H1 (cell line): Measurements from ENCODE around the gene CAMK2G. TPM values are rescaled to one million over a fixed set of nuclear protein-coding genes. Genes with fewer than 3 reads are reported as not detected.

Experiments used
- CTCF ChIA-PET: fragments of 300-600 bp; sonication (Branson Sonifier 250); formaldehyde crosslinking; loops from one replicate; lab custom pipeline; 2021; ENCODE audit not compliant: partially characterized antibody; lab: Charles Lee
- POLR2A ChIA-PET: fragments of 300-600 bp; sonication (Branson Sonifier 250); formaldehyde crosslinking; loops from one replicate; lab custom pipeline; 2021; ENCODE audit warnings: inconsistent platforms; ENCODE audit not compliant: partially characterized antibody; lab: Charles Lee
- DNase-seq, 2 experiments: peaks; one replicate each; pipeline versions ENCODE4 v3.0.0 to v3.0.0-alpha.2; 2010 to 2022; ENCODE audit warnings: low spot score in 2 of 2, low read depth in 1 of 2, mixed read lengths in 1 of 2
- FAIRE-seq: peaks from 2 replicates; lab custom pipeline; 2011; peaks lifted over from hg19 to GRCh38; lab: Jason Lieb, UNC
- H2AFZ ChIP-seq: 2 replicates; pipeline ENCODE4 v1.8.1; 2012; ENCODE audit warnings: low read length, inconsistent platforms
- H2AK5ac ChIP-seq: 2 replicates; pipeline ENCODE4 v1.6.1; 2013; ENCODE audit warnings: low read depth, low read length
- H2BK120ac ChIP-seq: replicated peaks from 2 replicates; pipeline ENCODE3; 2013; ENCODE audit warnings: low read depth, low read length, inconsistent platforms
- H2BK12ac ChIP-seq: 2 replicates; pipeline ENCODE4 v1.6.1; 2013; ENCODE audit warnings: low read depth, low read length
- H2BK15ac ChIP-seq: 2 replicates; pipeline ENCODE4 v1.6.1; 2013; ENCODE audit warnings: low read length
- H2BK20ac ChIP-seq: 2 replicates; pipeline ENCODE4 v1.6.1; 2013; ENCODE audit warnings: low read length
- H2BK5ac ChIP-seq: 2 replicates; pipeline ENCODE4 v1.6.1; 2013; ENCODE audit warnings: low read depth, low read length
- H3K14ac ChIP-seq: 2 replicates; pipeline ENCODE4 v1.6.1; 2013; ENCODE audit warnings: inconsistent platforms; ENCODE audit not compliant: insufficient read length
- H3K18ac ChIP-seq: 2 replicates; pipeline ENCODE4 v1.6.1; 2013; ENCODE audit warnings: low read length; ENCODE audit errors: extremely low read depth
- H3K23ac ChIP-seq: 2 replicates; pipeline ENCODE4 v1.6.1; 2013; ENCODE audit warnings: inconsistent platforms; ENCODE audit not compliant: insufficient read length
- H3K23me2 ChIP-seq: 2 replicates; pipeline ENCODE4 v1.6.1; 2013; ENCODE audit warnings: low read depth, low read length
- H3K27ac ChIP-seq: 2 replicates; pipeline ENCODE4 v1.6.1; 2011; ENCODE audit warnings: low read depth, low read length, inconsistent platforms
- H3K27me3 ChIP-seq, 4 experiments: replicated peaks in 1 of 4; 1 replicate in 1 of 4; 2 replicates in 3 of 4; pipeline versions ENCODE4 v1.6.1 to v1.8.1; 2011 to 2013; ENCODE audit warnings: low read length in 3 of 4, mild to moderate bottlenecking in 3 of 4, inconsistent platforms in 2 of 4, mixed read lengths in 2 of 4, moderate library complexity in 1 of 4; ENCODE audit not compliant: control insufficient read depth in 3 of 4, insufficient read depth in 3 of 4; ENCODE audit errors: extremely low read depth in 1 of 4
- H3K36me3 ChIP-seq, 4 experiments: 2 replicates each; pipeline versions ENCODE4 v1.6.1 to v1.8.1; 2011 to 2013; ENCODE audit warnings: mild to moderate bottlenecking in 4 of 4, low read length in 3 of 4, moderate library complexity in 2 of 4, control low read depth in 1 of 4, inconsistent platforms in 1 of 4; ENCODE audit not compliant: insufficient read depth in 4 of 4, control insufficient read depth in 2 of 4
- H3K4ac ChIP-seq: replicated peaks from 2 replicates; pipeline ENCODE3; 2013; ENCODE audit warnings: low read length, low read depth, mixed read lengths, inconsistent platforms; ENCODE audit not compliant: insufficient read length
- H3K4me1 ChIP-seq, 4 experiments: replicated peaks in 1 of 4; 1 replicate in 1 of 4; 2 replicates in 3 of 4; pipeline versions ENCODE4 v1.6.1 to v1.8.1; 2011 to 2013; ENCODE audit warnings: low read length in 3 of 4, inconsistent platforms in 2 of 4, mixed read lengths in 1 of 4; ENCODE audit not compliant: insufficient read depth in 4 of 4, control insufficient read depth in 3 of 4
- H3K4me2 ChIP-seq, 2 experiments: 2 replicates each; pipeline versions ENCODE4 v1.6.1 to v1.8.1; 2011 to 2013; ENCODE audit warnings: low read depth in 2 of 2, low read length in 2 of 2, control low read depth in 1 of 2, inconsistent platforms in 1 of 2, mild to moderate bottlenecking in 1 of 2; ENCODE audit not compliant: insufficient read depth in 1 of 2
- H3K4me3 ChIP-seq, 4 experiments: fragments of 200-600, 300-600 bp in 1 of 4; sonication (generic), shearing (Covaris generic), sonication (Bioruptor Twin) in 1 of 4; 2 replicates each; pipeline versions ENCODE4 v1.5.1 to v1.8.1; 2011 to 2016; ENCODE audit warnings: low read length in 4 of 4, low read depth in 3 of 4, control low read depth in 2 of 4, inconsistent platforms in 2 of 4, mild to moderate bottlenecking in 2 of 4, mixed read lengths in 1 of 4, moderate library complexity in 1 of 4; ENCODE audit not compliant: insufficient read depth in 2 of 4; ENCODE audit errors: extremely low read depth in 1 of 4
- H3K56ac ChIP-seq: replicated peaks from 2 replicates; pipeline ENCODE3; 2013; ENCODE audit warnings: low read depth, mild to moderate bottlenecking, mixed read lengths, low read length, inconsistent platforms; ENCODE audit not compliant: insufficient read length
- H3K79me1 ChIP-seq: 2 replicates; pipeline ENCODE4 v1.6.1; 2013; ENCODE audit warnings: low read depth, low read length, control low read depth
- H3K79me2 ChIP-seq, 2 experiments: 2 replicates each; pipeline versions ENCODE4 v1.6.1 to v1.8.1; 2012 to 2013; ENCODE audit warnings: low read length in 2 of 2, mild to moderate bottlenecking in 2 of 2, inconsistent platforms in 1 of 2; ENCODE audit not compliant: insufficient read depth in 2 of 2, control insufficient read depth in 1 of 2
- H3K9ac ChIP-seq, 4 experiments: replicated peaks in 1 of 4; 1 replicate in 1 of 4; 2 replicates in 3 of 4; pipeline versions ENCODE4 v1.6.1 to v1.8.1; 2011 to 2013; ENCODE audit warnings: low read depth in 3 of 4, low read length in 3 of 4, control low read depth in 2 of 4, mild to moderate bottlenecking in 2 of 4, moderate library complexity in 2 of 4, inconsistent platforms in 1 of 4; ENCODE audit errors: extremely low read depth in 1 of 4
- H3K9me3 ChIP-seq, 2 experiments: 2 replicates each; pipeline versions ENCODE4 v1.6.1 to v1.8.1; 2012 to 2013; ENCODE audit warnings: mild to moderate bottlenecking in 2 of 2, moderate library complexity in 2 of 2, control low read depth in 1 of 2, inconsistent platforms in 1 of 2, low read depth in 1 of 2, low read length in 1 of 2, mixed read lengths in 1 of 2; ENCODE audit not compliant: insufficient read depth in 2 of 2
- H4K20me1 ChIP-seq, 2 experiments: replicated peaks in 1 of 2; 2 replicates each; pipeline versions ENCODE3 to v1.8.1; 2011 to 2013; ENCODE audit warnings: inconsistent platforms in 2 of 2, low read length in 2 of 2, mild to moderate bottlenecking in 1 of 2; ENCODE audit not compliant: insufficient read depth in 2 of 2, control insufficient read depth in 1 of 2
- H4K5ac ChIP-seq: 2 replicates; pipeline ENCODE4 v1.6.1; 2013; ENCODE audit warnings: low read length, low read depth, mixed read lengths, inconsistent platforms; ENCODE audit not compliant: insufficient read length
- H4K8ac ChIP-seq: 2 replicates; pipeline ENCODE4 v1.8.0; 2013; ENCODE audit warnings: mild to moderate bottlenecking, moderate library complexity, low read length, inconsistent platforms; ENCODE audit not compliant: insufficient read depth; ENCODE audit errors: extremely low read depth
- H4K91ac ChIP-seq: replicated peaks from 2 replicates; pipeline ENCODE3; 2013; ENCODE audit warnings: low read length, mixed read lengths, inconsistent platforms; ENCODE audit not compliant: insufficient read length
- ATF2 ChIP-seq: IDR thresholded peaks from 2 replicates; pipeline ENCODE4 v1.6.1; 2012; ENCODE audit warnings: low read length, inconsistent platforms
- BCL11A ChIP-seq, 2 experiments: IDR thresholded peaks; one replicate each; pipeline ENCODE4 v1.6.1; 2011; ENCODE audit warnings: low read depth in 2 of 2, low read length in 2 of 2, mild to moderate bottlenecking in 2 of 2
- POLR2A ChIP-seq, 2 experiments: IDR thresholded peaks; 1 replicate in 1 of 2; 2 replicates in 1 of 2; pipeline ENCODE4 v1.6.1; 2011; ENCODE audit warnings: low read depth in 2 of 2, low read length in 2 of 2, mild to moderate bottlenecking in 2 of 2; ENCODE audit errors: control extremely low read depth in 1 of 2
- SAP30 ChIP-seq: fragments of 300-600 bp; sonication (generic); IDR thresholded peaks from 2 replicates; pipeline ENCODE4 v1.7.1; 2012; ENCODE audit warnings: low read length, moderate library complexity, mild to moderate bottlenecking, inconsistent platforms; ENCODE audit not compliant: insufficient read depth, insufficient replicate concordance
- SIN3A ChIP-seq, 2 experiments: IDR thresholded peaks in 1 of 2; conservative IDR thresholded peaks in 1 of 2; 2 replicates each; pipeline ENCODE4 v1.6.1; 2011 to 2012; ENCODE audit warnings: low read length in 2 of 2, improper control_type of control experiment in 1 of 2, low read depth in 1 of 2, mild to moderate bottlenecking in 1 of 2
- SRF ChIP-seq: IDR thresholded peaks from 2 replicates; pipeline ENCODE4 v1.6.1; 2011; ENCODE audit warnings: mild to moderate bottlenecking, low read depth, low read length, moderate library complexity
- SUZ12 ChIP-seq: fragments of 200-600 bp; sonication (generic); IDR thresholded peaks from 2 replicates; pipeline ENCODE4 v1.6.1; 2012; ENCODE audit warnings: mild to moderate bottlenecking, inconsistent platforms, low read length, moderate library complexity, mixed read lengths
- TAF1 ChIP-seq: IDR thresholded peaks from 2 replicates; pipeline ENCODE4 v1.6.1; 2011; ENCODE audit warnings: mild to moderate bottlenecking, low read depth, low read length
- TEAD4 ChIP-seq: IDR thresholded peaks from 2 replicates; pipeline ENCODE4 v1.6.1; 2012; ENCODE audit warnings: low read depth, low read length, inconsistent platforms, mixed read lengths
- WGBS, 2 experiments: shearing (Covaris generic) in 1 of 2; methylation state at CpG; one replicate each; pipeline versions ENCODE4 v1.1.6 to v1.1.7; 2013 to 2015; ENCODE audit warnings: low lambda C conversion rate in 2 of 2, mixed read lengths in 2 of 2, inconsistent platforms in 1 of 2, low coverage in 1 of 2, missing lambda C conversion rate in 1 of 2; ENCODE audit not compliant: insufficient replicate concordance in 2 of 2, insufficient coverage in 1 of 2, insufficient read length in 1 of 2; ENCODE audit errors: extremely low coverage in 1 of 2, missing lambda C conversion rate in 1 of 2; 5-methylcytosine and 5-hydroxymethylcytosine counted together
- polyA plus RNA-seq, 7 experiments: library from polyadenylated mRNA; depleted of rRNA in 3 of 7; stranded (reverse) in 5 of 7; unstranded in 2 of 7; fragments of >200 nt in 5 of 7; fragments of 200-250 nt in 2 of 7; gene quantifications; 1 replicate in 5 of 7; 2 replicates in 1 of 7; 4 replicates in 1 of 7; pipeline versions ENCODE4 v1.2.1 to v1.2.3, GENCODE V29; 2011 to 2013; ENCODE audit warnings: missing spikeins in 2 of 7, mixed read lengths in 2 of 7
- total RNA-seq: library from RNA; stranded (reverse); fragmentation: NEBNext Ultra II Directional; extraction: Animal tissue kit (Norgen Biotek cat#: 25700); gene quantifications from 2 replicates; pipeline ENCODE4 v1.2.1, GENCODE V29; 2021
- TF ChIP-seq, protein P1 (sequence below): IDR thresholded peaks from 2 replicates; pipeline ENCODE4 v1.6.1; 2012; ENCODE audit warnings: inconsistent platforms

The CAMK2G gene
- total and polyA plus RNA-seq, 2 of the 8 experiments (the other 6 are each of a cell fraction or from before 2014, with no cell fraction given) = 28.9 to 31.7 TPM

GRCh38 chr10:73797324-73798025, 76.9 kb downstream of the CAMK2G start:
- 96% methylated on average over 18 of the region's 19 CpGs; no CpG with 5 or more reads in 1 of the 2 experiments for WGBS, 2 experiments
- no peaks in the 10 kb centered on the region for H3K79me2 ChIP-seq
- no peak overlapping the region for H3K14ac ChIP-seq
- FAIRE-seq = no peak
- no peak overlapping the region for H3K23ac ChIP-seq
- H2BK5ac ChIP-seq = no peak overlapping the region
- H3K4ac ChIP-seq = no peak overlapping the region
- H2BK20ac ChIP-seq = no peak overlapping the region
- no peak overlapping the region for H2BK12ac ChIP-seq
- no peak overlapping the region for H3K4me2 ChIP-seq
- H3K9me3 ChIP-seq = no peaks in the 10 kb centered on the region
- no peak overlapping the region for H3K27ac ChIP-seq
- no peaks in the 10 kb centered on the region for H3K27me3 ChIP-seq
- ChIA-PET CTCF (interaction anchor here (1.5 kb wide), 1 partner anchor 12 kb away, joined by 4 read pairs; the partner anchor contains the start of gene ZSWIM8), POLR2A (interaction anchor here (1.0 to 12.1 kb wide), 4 partner anchors 9 to 26 kb away, joined by 3 to 137 read pairs (median 6); partner anchors contain the start of genes CHCHD1 and NDST2)
- no peak overlapping the region for H2BK15ac ChIP-seq
- H3K79me1 ChIP-seq = no peaks in the 10 kb centered on the region
- H3K56ac ChIP-seq = no peak overlapping the region
- peaks cover 8 to 37% (median 22%) of the 10 kb centered on the region in 4 experiments for H3K36me3 ChIP-seq
- no peak overlapping the region for H2AK5ac ChIP-seq
- no peak overlapping the region for H3K9ac ChIP-seq
- peaks cover 0 to 10% of the 10 kb centered on the region in 2 experiments for H4K20me1 ChIP-seq
- H4K8ac ChIP-seq = no peak overlapping the region; the same call in 1 of the 2 replicates
- H3K4me1 ChIP-seq = no peaks in the 10 kb centered on the region
- no peak overlapping the region for H2BK120ac ChIP-seq
- no peak overlapping the region for H3K4me3 ChIP-seq
- no peak overlapping the region for H3K18ac ChIP-seq
- H4K5ac ChIP-seq = no peak overlapping the region
- no peak overlapping the region for H2AFZ ChIP-seq
- H3K23me2 ChIP-seq = 0 out of 2 replicates have a peak, but pooled peaks cover 2% of the 10 kb centered on the region
- no peak for DNase-seq
- no peak overlapping the region for H4K91ac ChIP-seq
- TF ChIP-seq ATF2 (no peak), TAF1 (no peak), SRF (no peak), SIN3A (conservative IDR thresholded peaks at IDR 0.05 in 1 of 2, IDR thresholded peaks at IDR 0.05 in 1 of 2; ENCODE audit: low read depth in 1 of 2, low read length in 2 of 2) (no peak), SAP30 (no peak), POLR2A (IDR thresholded peaks at IDR 0.05; ENCODE audit: control extremely low read depth in 1 of 2, low read depth in 2 of 2, low read length in 2 of 2) (no peak), BCL11A (IDR thresholded peaks at IDR 0.05; ENCODE audit: low read depth in 2 of 2, low read length in 2 of 2) (no peak), SUZ12 (no peak), TEAD4 (no peak)
- TF ChIP-seq, protein P1, sequence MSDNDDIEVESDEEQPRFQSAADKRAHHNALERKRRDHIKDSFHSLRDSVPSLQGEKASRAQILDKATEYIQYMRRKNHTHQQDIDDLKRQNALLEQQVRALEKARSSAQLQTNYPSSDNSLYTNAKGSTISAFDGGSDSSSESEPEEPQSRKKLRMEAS = no peak
